ENCODE results near the gene AP1AR. TPM values are rescaled to one million over a fixed set of nuclear protein-coding genes. Genes with fewer than 3 reads are reported as not detected.

AP1AR gene, protein sequence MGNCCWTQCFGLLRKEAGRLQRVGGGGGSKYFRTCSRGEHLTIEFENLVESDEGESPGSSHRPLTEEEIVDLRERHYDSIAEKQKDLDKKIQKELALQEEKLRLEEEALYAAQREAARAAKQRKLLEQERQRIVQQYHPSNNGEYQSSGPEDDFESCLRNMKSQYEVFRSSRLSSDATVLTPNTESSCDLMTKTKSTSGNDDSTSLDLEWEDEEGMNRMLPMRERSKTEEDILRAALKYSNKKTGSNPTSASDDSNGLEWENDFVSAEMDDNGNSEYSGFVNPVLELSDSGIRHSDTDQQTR
- 35.5 and 38.1 TPM in 2 replicates for total RNA-seq

DNA sequence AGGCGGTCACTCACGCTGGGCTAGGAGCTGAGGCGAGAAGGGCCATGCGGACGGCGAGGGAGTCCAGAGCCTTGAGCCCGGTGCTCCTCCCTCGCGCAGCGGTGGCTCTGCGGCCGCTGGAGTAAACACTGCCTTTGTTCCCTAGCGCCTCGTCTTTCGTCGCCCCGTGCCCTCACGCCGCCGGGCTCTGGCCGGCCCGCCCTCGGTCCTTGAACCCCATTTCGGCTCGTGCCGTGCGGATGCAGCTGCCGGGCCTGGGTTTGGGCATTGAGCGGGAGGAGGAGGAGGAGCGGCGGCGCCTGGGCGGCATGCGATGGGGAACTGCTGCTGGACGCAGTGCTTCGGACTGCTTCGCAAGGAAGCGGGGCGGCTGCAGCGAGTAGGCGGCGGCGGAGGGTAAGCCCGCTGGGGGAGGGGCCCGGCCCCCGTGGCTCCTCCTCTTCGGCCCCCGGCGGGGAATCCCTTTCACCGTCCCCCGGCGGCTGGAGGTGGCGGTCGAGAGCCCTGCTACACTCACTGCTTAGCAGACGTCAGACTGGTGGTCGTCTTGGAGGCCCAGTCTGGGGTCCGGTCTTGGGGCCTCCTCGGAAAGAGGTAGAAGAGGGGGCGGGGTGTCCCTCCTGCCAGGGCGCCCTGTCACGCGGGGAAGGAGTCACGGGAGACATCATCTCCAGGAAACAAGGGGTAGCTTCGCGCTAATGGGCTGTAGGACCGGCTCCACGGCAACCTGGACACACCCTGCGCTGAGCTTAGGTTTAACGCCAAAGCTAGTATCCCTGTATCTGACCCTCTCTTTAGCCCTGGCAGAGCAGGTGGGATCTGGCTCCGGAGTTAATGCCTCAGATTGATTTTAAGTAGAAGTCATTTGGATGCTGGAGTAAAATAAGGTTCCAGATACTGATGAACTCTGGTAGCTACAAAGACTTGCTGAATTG, at the start of gene AP1AR:
Gene AP1AR (plus strand): TSS at position 9 of the 935 bp plus-strand sequence. CDS start 305 bp downstream, at position 314.

DNA sequence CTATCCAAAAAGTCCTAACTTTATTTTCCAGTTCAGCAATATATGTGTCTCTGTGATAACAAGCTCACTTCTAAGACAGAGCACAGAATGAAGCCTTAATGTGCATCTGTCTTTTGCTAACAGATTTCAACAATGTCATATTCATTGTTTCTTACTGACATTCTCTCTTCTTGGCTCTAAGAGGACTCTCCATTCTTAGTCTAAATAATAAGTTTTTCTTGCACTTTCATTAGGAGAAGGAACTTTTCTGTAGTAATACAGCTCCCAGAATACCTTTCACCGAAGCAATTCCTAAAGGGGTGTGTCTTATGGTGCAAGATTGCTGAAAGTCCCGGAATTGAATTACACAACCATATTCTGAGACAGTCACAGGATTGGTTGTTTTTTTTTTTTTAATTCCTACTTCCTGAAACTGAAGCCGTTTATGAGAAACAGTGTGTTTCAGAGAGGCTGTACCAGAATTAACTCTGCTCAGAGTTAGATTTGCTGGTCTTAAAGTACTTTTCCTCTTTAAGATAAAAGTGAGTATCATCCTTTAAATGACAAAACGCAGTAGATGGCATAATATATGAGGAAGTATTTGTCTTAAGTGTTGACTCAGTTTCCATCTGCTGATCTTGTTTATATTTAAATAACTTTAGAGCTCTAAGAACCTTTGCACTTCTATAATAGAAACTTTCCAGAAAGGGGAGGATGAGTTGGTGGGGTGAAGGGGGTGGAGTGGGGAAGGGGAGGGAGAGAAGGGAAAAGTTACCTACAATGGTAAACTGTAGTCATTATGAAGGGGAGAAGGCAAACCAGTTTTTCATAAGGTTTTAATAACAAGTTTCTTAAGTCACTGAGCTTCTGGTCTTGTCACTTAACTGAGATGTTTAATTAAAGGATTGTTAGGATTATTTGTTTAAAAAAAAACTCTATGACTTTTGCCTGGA, 65.6 kb downstream of the AP1AR start, which contains the start of gene ALPK1:
Gene ALPK1 (plus strand): TSS at position 421 of the 932 bp plus-strand sequence.

Other genes with a start within 250 kb of the AP1AR start
- gene FAM241A, start 86.3 kb upstream of the AP1AR start, total RNA-seq, result 7.0 and 10.1 TPM in 2 replicates
- gene TIFA, start 54.1 kb downstream of the AP1AR start, total RNA-seq, result 11.4 and 12.0 TPM in 2 replicates
- gene ALPK1, start 65.6 kb downstream of the AP1AR start, total RNA-seq, result 0.65 and 1.5 TPM in 2 replicates

Measured in dermis lymphatic vessel endothelial cell (primary cell).